Right lobe of liver (tissue), 6 donors: Measurements from ENCODE around the gene SPATA2. TPM values are rescaled to one million over a fixed set of nuclear protein-coding genes. Genes with fewer than 3 reads are reported as not detected.

Experiments
- ATAC-seq, 4 donors: fragments of 200-7000 bp; cut with Tn5 transposase; one replicate each; pipeline ENCODE4 v1.9.1; 2020; ENCODE audit warnings: mild to moderate bottlenecking in 4 of 4, moderate library complexity in 4 of 4
- DNase-seq, 3 donors: peaks; one replicate each; pipeline ENCODE4 v3.0.0-alpha.2; 2020
- H3K27ac ChIP-seq, 3 donors: fragments of 200-600 bp; one replicate each; pipeline ENCODE4 v1.8.0; 2022
- H3K27me3 ChIP-seq, 2 donors: fragments of 200-600 bp; one replicate each; pipeline ENCODE4 v1.8.0; 2022
- H3K36me3 ChIP-seq, 4 donors: fragments of 200-600 bp; sonication (generic) in 1 of 4; one replicate each; pipeline versions ENCODE4 v1.5.1 to v1.8.0; 2017 to 2022; ENCODE audit warnings: control low read depth in 1 of 4
- H3K4me1 ChIP-seq, 4 donors: fragments of 200-600 bp; sonication (generic) in 1 of 4; one replicate each; pipeline versions ENCODE4 v1.5.1 to v1.8.0; 2017 to 2022; ENCODE audit warnings: control low read depth in 1 of 4
- H3K4me3 ChIP-seq, 3 donors: fragments of 200-600 bp; one replicate each; pipeline ENCODE4 v1.8.0; 2022
- H3K9me3 ChIP-seq, 4 donors: fragments of 200-600 bp; sonication (generic) in 1 of 4; one replicate each; pipeline versions ENCODE4 v1.5.1 to v1.8.0; 2017 to 2022; ENCODE audit warnings: control low read depth in 1 of 4
- POLR2A ChIP-seq: fragments of 450-650 bp; IDR thresholded peaks from one replicate; pipeline ENCODE4 v1.6.1; 2017; ENCODE audit warnings: antibody characterized with exemption, mild to moderate bottlenecking
- WGBS: methylation state at CpG from one replicate; pipeline ENCODE4 v1.1.6; 2018; ENCODE audit warnings: low coverage, low lambda C conversion rate; ENCODE audit not compliant: insufficient coverage; ENCODE audit errors: missing lambda C conversion rate; 5-methylcytosine and 5-hydroxymethylcytosine counted together
- intact Hi-C, 2 donors: fragments of 100-400 bp; cut with DNase I; formaldehyde crosslinking; loops; one replicate each; pipeline versions ENCODE4 v1.11.2 to v1.14.1; 2022
- small RNA-seq, 2 experiments: library from RNA; depleted of rRNA; stranded (forward); fragments of <200 nt; gene quantifications; one replicate each; pipeline ENCODE3, GENCODE V24; 2016
- total RNA-seq, 6 experiments: library from RNA; depleted of rRNA in 2 of 6; stranded (reverse); fragments of >200 nt in 2 of 6; fragmentation: NEBNext Ultra II Directional in 3 of 6; extraction: Animal tissue kit (Norgen Biotek cat#: 25700) in 3 of 6; gene quantifications; one replicate each; pipeline versions ENCODE4 v1.1.0 to v1.2.4, GENCODE V29; 2016 to 2023
- TF ChIP-seq, protein P1 (sequence below), 4 donors: fragments of 200-600 bp in 3 of 4; fragments of 450-650 bp in 1 of 4; IDR thresholded peaks; one replicate each; pipeline versions ENCODE4 v1.5.1 to v1.8.0; 2016 to 2022; ENCODE audit warnings: antibody characterized with exemption in 4 of 4, mild to moderate bottlenecking in 2 of 4
- donor health status: DM: no; HTN: yes; CAD: no.
- donor health status: DM: no; HTN: no; CAD: no.
- donor health status: DM: no; HTN: no; CAD: no.
- donor health status: DM: no; HTN: yes; CAD: no.
- donor health status: DM: no; HTN: yes; CAD: no.

The SPATA2 gene
- total RNA-seq, 6 experiments from 2014 or later = 1.9 to 3.6 (median 2.9) TPM

DNA sequence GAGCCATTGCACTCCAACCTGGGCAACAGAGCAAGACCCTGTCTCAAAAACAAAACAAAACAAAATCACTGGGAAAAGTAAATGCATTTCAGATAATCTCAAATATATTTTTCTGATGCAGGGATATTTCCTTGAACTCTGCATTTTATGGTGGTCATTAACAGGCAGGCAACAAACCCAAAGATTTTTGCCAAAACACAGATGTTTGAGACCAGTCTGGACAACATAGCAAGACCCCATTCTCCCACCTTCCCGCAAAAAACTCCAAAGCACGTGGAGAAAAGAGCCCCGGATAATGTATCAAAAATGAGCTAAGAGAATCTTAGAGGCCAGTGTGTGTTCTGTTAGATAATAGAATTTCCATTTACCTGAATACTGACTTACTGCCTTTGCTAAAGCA is 58.4 kb downstream of the SPATA2 start:
- TF ChIP-seq, protein P1, sequence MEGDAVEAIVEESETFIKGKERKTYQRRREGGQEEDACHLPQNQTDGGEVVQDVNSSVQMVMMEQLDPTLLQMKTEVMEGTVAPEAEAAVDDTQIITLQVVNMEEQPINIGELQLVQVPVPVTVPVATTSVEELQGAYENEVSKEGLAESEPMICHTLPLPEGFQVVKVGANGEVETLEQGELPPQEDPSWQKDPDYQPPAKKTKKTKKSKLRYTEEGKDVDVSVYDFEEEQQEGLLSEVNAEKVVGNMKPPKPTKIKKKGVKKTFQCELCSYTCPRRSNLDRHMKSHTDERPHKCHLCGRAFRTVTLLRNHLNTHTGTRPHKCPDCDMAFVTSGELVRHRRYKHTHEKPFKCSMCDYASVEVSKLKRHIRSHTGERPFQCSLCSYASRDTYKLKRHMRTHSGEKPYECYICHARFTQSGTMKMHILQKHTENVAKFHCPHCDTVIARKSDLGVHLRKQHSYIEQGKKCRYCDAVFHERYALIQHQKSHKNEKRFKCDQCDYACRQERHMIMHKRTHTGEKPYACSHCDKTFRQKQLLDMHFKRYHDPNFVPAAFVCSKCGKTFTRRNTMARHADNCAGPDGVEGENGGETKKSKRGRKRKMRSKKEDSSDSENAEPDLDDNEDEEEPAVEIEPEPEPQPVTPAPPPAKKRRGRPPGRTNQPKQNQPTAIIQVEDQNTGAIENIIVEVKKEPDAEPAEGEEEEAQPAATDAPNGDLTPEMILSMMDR (IDR thresholded peaks at IDR 0.05) = no peak
- intact Hi-C loops = no loop called here
- H3K27me3 ChIP-seq = no peaks in the 10 kb centered on the region
- no peaks in the 10 kb centered on the region for H3K9me3 ChIP-seq
- WGBS = 97% methylated on average over 3 of the region's 3 CpGs
- H3K36me3 ChIP-seq = peaks cover 0 to 12% (median 1%) of the 10 kb centered on the region in 4 donors
- no peaks in the 10 kb centered on the region for H3K4me1 ChIP-seq
- ATAC-seq (no peak), DNase-seq (no peak)
- H3K4me3 ChIP-seq = no peak overlapping the region
- H3K27ac ChIP-seq = no peak overlapping the region

DNA sequence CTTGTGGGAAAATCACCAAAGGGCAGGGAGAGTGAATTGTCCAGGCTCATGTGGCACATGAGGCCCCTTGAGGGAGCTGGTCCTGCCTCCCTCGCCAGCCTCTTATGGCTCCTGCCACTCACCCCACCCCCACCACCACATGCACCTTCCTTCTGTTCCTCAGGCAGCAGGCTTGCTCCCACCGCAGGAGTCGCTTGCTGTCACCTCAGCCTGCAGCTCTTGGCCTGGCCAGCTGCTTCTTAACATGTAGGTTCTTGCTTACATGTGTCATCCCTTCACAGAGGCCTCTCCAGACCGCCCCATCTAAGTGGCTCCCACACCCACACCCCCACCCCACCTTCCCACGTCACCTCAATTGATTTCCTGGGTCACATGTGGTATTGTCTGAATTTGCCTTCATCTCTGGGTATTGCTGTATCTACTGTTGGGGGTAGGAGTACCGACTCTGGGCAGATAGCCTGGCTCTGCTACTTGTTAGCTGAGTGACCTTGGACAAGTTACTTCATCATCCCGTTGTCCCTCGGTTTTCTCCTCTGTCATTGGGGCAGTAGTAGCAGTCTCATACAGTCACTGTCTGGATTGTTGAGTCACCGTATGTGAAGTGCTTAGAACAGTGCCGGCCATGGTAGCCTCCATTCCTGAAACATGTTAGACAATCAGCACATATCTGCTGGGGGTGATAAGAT is 61.0 kb downstream of the SPATA2 start:
- Histone ChIP-seq H3K36me3 (peaks cover 0 to 25% (median 1%) of the 10 kb centered on the region in 4 donors), H3K4me1 (no peaks in the 10 kb centered on the region), H3K9me3 (no peaks in the 10 kb centered on the region), H3K27ac (no peak overlapping the region), H3K4me3 (no peak overlapping the region), H3K27me3 (no peaks in the 10 kb centered on the region)
- intact Hi-C loops = no loop called here
- TF ChIP-seq, protein P1 (IDR thresholded peaks at IDR 0.05) = no peak
- no peak for TF ChIP-seq POLR2A
- ATAC-seq (no peak), DNase-seq (no peak)
- WGBS = 76% methylated on average over 7 of the region's 10 CpGs

DNA sequence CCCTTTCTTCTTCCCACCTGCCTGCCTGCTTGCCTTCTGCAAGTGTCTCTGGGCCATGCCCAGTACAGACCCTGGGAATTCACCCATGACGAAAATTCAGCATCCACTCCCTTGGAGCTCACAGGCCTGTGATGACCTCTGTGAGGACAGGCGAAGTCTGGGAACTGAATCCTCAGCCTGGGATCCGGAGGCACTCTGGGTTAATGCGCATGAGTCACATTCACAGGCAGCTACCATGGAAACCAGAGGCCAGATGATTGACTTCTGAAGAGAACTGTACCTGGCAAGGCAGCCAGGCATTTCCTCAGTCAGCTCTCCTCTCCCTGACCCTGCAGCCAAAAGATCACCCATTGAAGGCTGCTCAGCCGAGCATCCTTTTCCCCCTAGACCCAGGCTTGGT is 61.7 kb downstream of the SPATA2 start:
- intact Hi-C loops = no loop called here
- H3K36me3 ChIP-seq = peaks cover 0 to 27% (median 2%) of the 10 kb centered on the region in 4 donors
- H3K27ac ChIP-seq = no peak overlapping the region
- no peaks in the 10 kb centered on the region for H3K4me1 ChIP-seq
- ATAC-seq (peak in 1 of 4 donors; percentile 16), DNase-seq (no peak)
- TF ChIP-seq, protein P1 (IDR thresholded peaks at IDR 0.05) = no peak
- no peak for TF ChIP-seq POLR2A
- H3K4me3 ChIP-seq = no peak overlapping the region
- 93% methylated on average over 2 of the region's 5 CpGs for WGBS
- H3K9me3 ChIP-seq = no peaks in the 10 kb centered on the region
- H3K27me3 ChIP-seq = no peaks in the 10 kb centered on the region

Small RNA genes lying within 50 kb of the gene (small RNA-seq; reads per million reads assigned to genes)
- gene RF00017 (0 reads per million in 2 experiments), gene RF00019 (0 reads per million in 2 experiments)

Other genes starting within 250 kb of the SPATA2 start
- 10 to 100 TPM in 5 of 6 experiments, 1 to 10 TPM in 1; 9.5 to 32.6 (median 15.5) TPM for gene B4GALT5, start 201.7 kb downstream of the SPATA2 start, total RNA-seq
- 10 to 100 TPM in 3 of 6 experiments, 1 to 10 TPM in 3; 6.8 to 10.6 (median 9.6) TPM for gene SLC9A8, start 102.7 kb downstream of the SPATA2 start, total RNA-seq
- gene RNF114, start 20.9 kb upstream of the SPATA2 start, total RNA-seq = 100 to 1,000 TPM in 1 of 6 experiments, 10 to 100 TPM in 5; 38.6 to 113 (median 44.9) TPM
- gene SNAI1, start 67.5 kb upstream of the SPATA2 start, total RNA-seq = 1 to 10 TPM in 4 of 6 experiments, under 1 TPM in 2; 0.73 to 1.9 (median 1.1) TPM
- gene UBE2V1, start 197.6 kb upstream of the SPATA2 start, total RNA-seq = 10 to 100 TPM; 38.2 to 49.4 (median 44.3) TPM
- gene PEDS1, start 238.2 kb upstream of the SPATA2 start, total RNA-seq = 10 to 100 TPM in 5 of 6 experiments, 1 to 10 TPM in 1; 6.9 to 25.3 (median 13.7) TPM